WTC11 (cell line): ENCODE measurements around the gene ILF2. TPM values are rescaled to one million over a fixed set of nuclear protein-coding genes. Genes with fewer than 3 reads are reported as not detected.

ENCODE experiments used
- ATAC-seq: fragments of 200-7000 bp; cut with Tn5 transposase; 2 replicates; pipeline ENCODE4 v1.10.0; 2021; ENCODE audit warnings: mild to moderate bottlenecking, moderate library complexity
- Bru-seq: library from RNA; stranded (reverse); fragments of 400-500 nt; gene quantifications from one replicate; lab custom pipeline; 2021; lab: Mats Ljungman, UMichigan
- CTCF ChIA-PET: fragments of 300-600 bp; sonication (Branson Sonifier 250); formaldehyde crosslinking; loops from one replicate; lab custom pipeline; 2021; ENCODE audit warnings: antibody characterized with exemption; lab: Charles Lee
- POLR2A ChIA-PET: fragments of 350-600 bp; sonication (Branson Sonifier 250); formaldehyde crosslinking; loops from one replicate; lab custom pipeline; 2021; ENCODE audit warnings: antibody characterized with exemption; lab: Charles Lee
- DNase-seq: peaks from one replicate; pipeline ENCODE4 v3.0.0; 2021; ENCODE audit warnings: low spot score
- H3K27ac Mint-ChIP-seq: 2 replicates; pipeline ENCODE4 v1.8.0; 2021; ENCODE audit warnings: mixed read lengths
- H3K27me3 Mint-ChIP-seq: 2 replicates; pipeline ENCODE4 v1.8.0; 2021; ENCODE audit warnings: low read depth, mild to moderate bottlenecking, moderate library complexity, mixed read lengths
- H3K36me3 Mint-ChIP-seq: 2 replicates; pipeline ENCODE4 v1.8.0; 2021; ENCODE audit warnings: mixed read lengths
- H3K4me1 Mint-ChIP-seq: 2 replicates; pipeline ENCODE4 v1.8.0; 2022; ENCODE audit warnings: mixed read lengths
- H3K4me3 Mint-ChIP-seq: 2 replicates; pipeline ENCODE4 v1.8.0; 2021; ENCODE audit warnings: mild to moderate bottlenecking, moderate library complexity, mixed read lengths
- H3K9me3 Mint-ChIP-seq: 2 replicates; pipeline ENCODE4 v1.8.0; 2021; ENCODE audit warnings: mixed read lengths
- CREB1 ChIP-seq: sonication (generic); formaldehyde crosslinking; IDR thresholded peaks from 2 replicates; pipeline ENCODE4 v1.8.0; 2023; ENCODE audit warnings: mild to moderate bottlenecking, missing genetic modification reagents
- ELF4 ChIP-seq: sonication (generic); formaldehyde crosslinking; IDR thresholded peaks from 2 replicates; pipeline ENCODE4 v1.8.1; 2022; ENCODE audit warnings: low read depth, mild to moderate bottlenecking, moderate library complexity, missing genetic modification reagents
- ETV6 ChIP-seq: sonication (generic); formaldehyde crosslinking; IDR thresholded peaks from 2 replicates; pipeline ENCODE4 v1.8.1; 2022; ENCODE audit warnings: mild to moderate bottlenecking, missing genetic modification reagents
- FOXK1 ChIP-seq: sonication (generic); formaldehyde crosslinking; IDR thresholded peaks from 2 replicates; pipeline ENCODE4 v1.8.0; 2022; ENCODE audit warnings: mild to moderate bottlenecking, moderate library complexity, missing genetic modification reagents
- GRHL2 ChIP-seq: fragments of 250-450 bp; sonication (Bioruptor Pico); IDR thresholded peaks from 2 replicates; pipeline ENCODE4 v1.8.0; 2022; ENCODE audit warnings: mild to moderate bottlenecking, moderate library complexity; ENCODE audit not compliant: insufficient replicate concordance, severe bottlenecking
- MYBL2 ChIP-seq: sonication (generic); formaldehyde crosslinking; IDR thresholded peaks from 2 replicates; pipeline ENCODE4 v1.8.1; 2023; ENCODE audit warnings: mild to moderate bottlenecking, moderate library complexity, missing genetic modification reagents
- NFATC4 ChIP-seq: fragments of 250-450 bp; sonication (Bioruptor Pico); IDR thresholded peaks from 2 replicates; pipeline ENCODE4 v1.9.0; 2021; ENCODE audit warnings: mild to moderate bottlenecking
- NFYB ChIP-seq: sonication (generic); formaldehyde crosslinking; conservative IDR thresholded peaks from 2 replicates; pipeline ENCODE4 v1.8.0; 2022; ENCODE audit warnings: low read depth, missing genetic modification reagents
- NR3C1 ChIP-seq: sonication (generic); formaldehyde crosslinking; conservative IDR thresholded peaks from 2 replicates; pipeline ENCODE4 v1.8.1; 2023; ENCODE audit warnings: low read depth, mild to moderate bottlenecking, missing genetic modification reagents
- RORB ChIP-seq: fragments of 250-450 bp; sonication (Bioruptor Pico); IDR thresholded peaks from 2 replicates; pipeline ENCODE4 v1.9.0; 2021; ENCODE audit warnings: mild to moderate bottlenecking
- SOX15 ChIP-seq: fragments of 250-450 bp; sonication (Bioruptor Pico); IDR thresholded peaks from 2 replicates; pipeline ENCODE4 v1.9.0; 2021; ENCODE audit warnings: mild to moderate bottlenecking
- SP1 ChIP-seq: sonication (generic); formaldehyde crosslinking; conservative IDR thresholded peaks from 2 replicates; pipeline ENCODE4 v1.8.1; 2022; ENCODE audit warnings: missing genetic modification reagents
- TEAD1 ChIP-seq: sonication (generic); formaldehyde crosslinking; IDR thresholded peaks from 2 replicates; pipeline ENCODE4 v1.8.0; 2022; ENCODE audit warnings: mild to moderate bottlenecking, missing genetic modification reagents
- ZNF219 ChIP-seq: sonication (generic); formaldehyde crosslinking; IDR thresholded peaks from 2 replicates; pipeline ENCODE4 v1.8.0; 2023; ENCODE audit warnings: missing genetic modification reagents, mild to moderate bottlenecking, borderline replicate concordance
- ZNF232 ChIP-seq: sonication (generic); formaldehyde crosslinking; IDR thresholded peaks from 2 replicates; pipeline ENCODE4 v1.8.0; 2022; ENCODE audit warnings: mild to moderate bottlenecking, missing genetic modification reagents
- ZNF671 ChIP-seq: fragments of 250-450 bp; sonication (Bioruptor Pico); IDR thresholded peaks from 2 replicates; pipeline ENCODE4 v1.8.0; 2021; ENCODE audit warnings: mild to moderate bottlenecking
- long read RNA-seq, 3 experiments: library from RNA in 1 of 3; library from capped mRNA in 1 of 3; library from polyadenylated mRNA in 1 of 3; unstranded in 2 of 3; stranded (forward) in 1 of 3; transcript quantifications; one replicate each; pipeline ENCODE4 v2.0.0, GENCODE V29; 2021
- total RNA-seq: library from RNA; stranded (reverse); gene quantifications from 3 replicates; pipeline ENCODE4 v1.2.3, GENCODE V29; 2021
- TF ChIP-seq, protein P1 (sequence below): fragments of 250-450 bp; sonication (Bioruptor Pico); conservative IDR thresholded peaks from 2 replicates; pipeline ENCODE4 v1.9.0; 2021; ENCODE audit warnings: mild to moderate bottlenecking
- TF ChIP-seq, protein P2 (sequence below): sonication (generic); formaldehyde crosslinking; IDR thresholded peaks from 2 replicates; pipeline ENCODE4 v1.8.0; 2022; ENCODE audit warnings: missing genetic modification reagents
- TF ChIP-seq, protein P3 (sequence below): sonication (generic); formaldehyde crosslinking; IDR thresholded peaks from 2 replicates; pipeline ENCODE4 v1.8.0; 2022; ENCODE audit warnings: mild to moderate bottlenecking, missing genetic modification reagents
- TF ChIP-seq, protein P4 (sequence below): sonication (generic); formaldehyde crosslinking; IDR thresholded peaks from 2 replicates; pipeline ENCODE4 v1.8.1; 2022; ENCODE audit warnings: mild to moderate bottlenecking, moderate library complexity, missing genetic modification reagents
- TF ChIP-seq, protein P5 (sequence below): sonication (generic); formaldehyde crosslinking; IDR thresholded peaks from 2 replicates; pipeline ENCODE4 v1.8.0; 2022; ENCODE audit warnings: mild to moderate bottlenecking, missing genetic modification reagents
- TF ChIP-seq, protein P6 (sequence below): fragments of 250-450 bp; sonication (Bioruptor Pico); IDR thresholded peaks from 2 replicates; pipeline ENCODE4 v1.9.0; 2021; ENCODE audit warnings: mild to moderate bottlenecking
- TF ChIP-seq, protein P7 (sequence below): fragments of 250-450 bp; sonication (Bioruptor Pico); IDR thresholded peaks from 2 replicates; pipeline ENCODE4 v1.9.0; 2021; ENCODE audit warnings: moderate library complexity, mild to moderate bottlenecking, inconsistent platforms, borderline replicate concordance
- TF ChIP-seq, protein P8 (sequence below): sonication (generic); formaldehyde crosslinking; IDR thresholded peaks from 2 replicates; pipeline ENCODE4 v1.8.1; 2023; ENCODE audit warnings: mild to moderate bottlenecking, moderate library complexity, missing genetic modification reagents

Gene ILF2
- total RNA-seq: 311 to 337 TPM (median 313 TPM) in 3 replicates
- Bru-seq, nascent RNA: percentile 96 among the genes with signal in this experiment
- long read RNA-seq, experiment 1, transcript ILF2-201 (14 exons, 1,659 nt): major isoform, 1,343 of 1,449 reads
- long read RNA-seq, experiment 1, partial matches to known transcripts: 68 of 1,449 reads
- long read RNA-seq, experiment 1, other reads (novel, unspliced or antisense): 38 of 1,449 reads
- long read RNA-seq, experiment 2, transcript ILF2-201 (14 exons, 1,659 nt): major isoform, 195 of 485 reads
- long read RNA-seq, experiment 2, partial matches to known transcripts: 187 of 485 reads
- long read RNA-seq, experiment 2, other reads (novel, unspliced or antisense): 102 of 485 reads
- long read RNA-seq, experiment 3, transcript ILF2-201 (14 exons, 1,659 nt): major isoform, 2,712 of 3,044 reads
- long read RNA-seq, experiment 3, partial matches to known transcripts: 206 of 3,044 reads
- long read RNA-seq, experiment 3, other reads (novel, unspliced or antisense): 124 of 3,044 reads

DNA sequence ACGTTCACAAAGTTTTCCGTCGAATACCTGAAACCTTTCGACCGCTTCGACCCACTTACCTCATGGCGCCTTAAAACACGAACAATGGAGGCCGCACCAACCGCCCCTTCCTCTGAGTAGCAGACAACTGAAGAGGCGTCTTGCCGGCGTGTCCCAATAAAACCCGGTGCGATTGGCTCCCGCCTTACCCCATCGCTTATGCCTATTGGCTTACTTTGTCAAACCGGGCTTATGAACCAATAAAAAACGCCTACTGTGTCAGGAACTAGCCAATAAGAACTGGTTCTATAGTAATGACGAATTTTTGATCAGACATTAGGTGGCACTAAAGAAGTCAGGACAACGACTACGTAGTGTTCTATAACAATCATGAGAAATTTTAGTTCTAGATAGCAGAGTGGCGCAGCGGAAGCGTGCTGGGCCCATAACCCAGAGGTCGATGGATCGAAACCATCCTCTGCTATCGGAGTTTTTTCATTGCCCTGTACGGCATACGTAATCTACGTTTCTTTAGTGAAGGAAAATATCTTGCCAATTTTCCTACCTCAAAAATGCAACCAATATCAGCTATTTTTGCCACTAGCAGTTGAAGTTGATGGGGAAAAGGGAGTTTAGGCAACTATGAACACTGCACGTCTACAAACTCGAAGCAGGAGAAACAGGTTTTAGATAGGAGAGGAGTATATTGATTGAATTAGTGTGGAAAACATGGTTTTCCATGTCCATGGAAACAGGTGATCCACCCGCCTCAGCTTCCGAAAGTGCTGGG is at the start of gene ILF2:
ILF2 (minus strand) TSS at position 135 of the 769 bp plus-strand sequence; CDS start at position 64, 71 bp downstream.
- H3K27ac Mint-ChIP-seq: peak within 1 kb of the TSS; percentile 84
- DNase-seq (peak; percentile 97), ATAC-seq (peak; percentile 91)
- H3K27me3 Mint-ChIP-seq: no peaks in the 10 kb centered on the region
- POLR2A ChIA-PET: interaction anchor here (1.0 to 1.8 kb wide), 2 partner anchors 37 to 105 kb away, joined by 3 to 9 read pairs; partner anchors contain the start of gene CHTOP
- H3K4me3 Mint-ChIP-seq: no peak within 1 kb of the TSS
- no peaks in the 10 kb centered on the region for H3K9me3 Mint-ChIP-seq
- H3K4me1 Mint-ChIP-seq: peaks cover 14% of the 10 kb centered on the region
- CTCF ChIA-PET: interaction anchor here (0.8 to 1.7 kb wide), 4 partner anchors 53 to 104 kb away, joined by 3 to 7 read pairs (median 6); partner anchors contain the start of gene SLC27A3
- H3K36me3 Mint-ChIP-seq: peaks cover 44% of the 10 kb centered on the region
- no peak for TF ChIP-seq NR3C1
- TF ChIP-seq SOX15 (CRISPR knock-in tag): no peak
- no peak for TF ChIP-seq GRHL2
- TF ChIP-seq, protein P1, sequence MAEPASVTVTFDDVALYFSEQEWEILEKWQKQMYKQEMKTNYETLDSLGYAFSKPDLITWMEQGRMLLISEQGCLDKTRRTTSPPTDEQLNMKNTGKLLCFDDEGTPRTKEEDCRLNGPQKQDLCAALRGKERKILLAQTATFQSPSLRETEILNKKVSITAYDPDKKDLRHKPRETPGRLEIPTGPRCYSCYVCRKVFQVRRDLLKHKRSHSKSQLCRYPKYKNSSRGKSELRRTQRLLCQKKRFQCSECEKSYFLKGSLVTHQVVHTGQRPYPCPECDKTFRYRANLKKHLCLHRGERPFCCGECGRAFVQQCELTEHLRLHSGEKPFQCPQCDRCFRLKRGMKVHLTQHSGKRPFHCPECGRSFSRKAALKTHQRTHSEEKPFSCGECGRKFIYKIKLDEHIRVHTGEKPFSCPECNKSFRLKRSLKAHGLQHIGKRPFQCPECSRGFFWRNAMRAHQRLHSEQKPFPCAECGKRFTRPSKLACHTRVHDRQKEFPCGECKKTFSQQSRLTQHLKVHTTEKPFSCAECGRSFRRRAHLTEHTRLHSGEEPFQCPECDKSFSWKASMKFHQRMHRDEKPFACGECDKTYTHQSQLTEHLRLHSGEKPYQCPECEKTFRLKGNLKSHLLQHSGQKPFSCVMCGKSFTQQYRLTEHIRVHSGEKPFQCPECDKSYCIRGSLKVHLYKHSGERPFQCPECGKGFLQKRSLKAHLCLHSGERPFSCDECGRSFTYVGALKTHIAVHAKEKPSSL: no peak
- TF ChIP-seq, protein P2, sequence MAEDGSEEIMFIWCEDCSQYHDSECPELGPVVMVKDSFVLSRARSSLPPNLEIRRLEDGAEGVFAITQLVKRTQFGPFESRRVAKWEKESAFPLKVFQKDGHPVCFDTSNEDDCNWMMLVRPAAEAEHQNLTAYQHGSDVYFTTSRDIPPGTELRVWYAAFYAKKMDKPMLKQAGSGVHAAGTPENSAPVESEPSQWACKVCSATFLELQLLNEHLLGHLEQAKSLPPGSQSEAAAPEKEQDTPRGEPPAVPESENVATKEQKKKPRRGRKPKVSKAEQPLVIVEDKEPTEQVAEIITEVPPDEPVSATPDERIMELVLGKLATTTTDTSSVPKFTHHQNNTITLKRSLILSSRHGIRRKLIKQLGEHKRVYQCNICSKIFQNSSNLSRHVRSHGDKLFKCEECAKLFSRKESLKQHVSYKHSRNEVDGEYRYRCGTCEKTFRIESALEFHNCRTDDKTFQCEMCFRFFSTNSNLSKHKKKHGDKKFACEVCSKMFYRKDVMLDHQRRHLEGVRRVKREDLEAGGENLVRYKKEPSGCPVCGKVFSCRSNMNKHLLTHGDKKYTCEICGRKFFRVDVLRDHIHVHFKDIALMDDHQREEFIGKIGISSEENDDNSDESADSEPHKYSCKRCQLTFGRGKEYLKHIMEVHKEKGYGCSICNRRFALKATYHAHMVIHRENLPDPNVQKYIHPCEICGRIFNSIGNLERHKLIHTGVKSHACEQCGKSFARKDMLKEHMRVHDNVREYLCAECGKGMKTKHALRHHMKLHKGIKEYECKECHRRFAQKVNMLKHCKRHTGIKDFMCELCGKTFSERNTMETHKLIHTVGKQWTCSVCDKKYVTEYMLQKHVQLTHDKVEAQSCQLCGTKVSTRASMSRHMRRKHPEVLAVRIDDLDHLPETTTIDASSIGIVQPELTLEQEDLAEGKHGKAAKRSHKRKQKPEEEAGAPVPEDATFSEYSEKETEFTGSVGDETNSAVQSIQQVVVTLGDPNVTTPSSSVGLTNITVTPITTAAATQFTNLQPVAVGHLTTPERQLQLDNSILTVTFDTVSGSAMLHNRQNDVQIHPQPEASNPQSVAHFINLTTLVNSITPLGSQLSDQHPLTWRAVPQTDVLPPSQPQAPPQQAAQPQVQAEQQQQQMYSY (CRISPR knock-in tag): 0 out of 2 replicates have a peak, but pooled peaks have one; percentile 25
- peak; percentile 89 for TF ChIP-seq NFYB (CRISPR knock-in tag)
- TF ChIP-seq, protein P3, sequence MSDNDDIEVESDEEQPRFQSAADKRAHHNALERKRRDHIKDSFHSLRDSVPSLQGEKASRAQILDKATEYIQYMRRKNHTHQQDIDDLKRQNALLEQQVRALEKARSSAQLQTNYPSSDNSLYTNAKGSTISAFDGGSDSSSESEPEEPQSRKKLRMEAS (CRISPR knock-in tag): peak; percentile 75; the same call in 1 of the 2 replicates
- no peak for TF ChIP-seq ZNF219 (CRISPR knock-in tag)
- peak; percentile 49; the same call in 1 of the 2 replicates for TF ChIP-seq ETV6 (CRISPR knock-in tag)
- TF ChIP-seq ZNF671 (CRISPR knock-in tag): no peak
- TF ChIP-seq SP1 (CRISPR knock-in tag): peak; percentile 64; the same call in 1 of the 2 replicates
- TF ChIP-seq FOXK1 (CRISPR knock-in tag): peak; percentile 74
- TF ChIP-seq, protein P4, sequence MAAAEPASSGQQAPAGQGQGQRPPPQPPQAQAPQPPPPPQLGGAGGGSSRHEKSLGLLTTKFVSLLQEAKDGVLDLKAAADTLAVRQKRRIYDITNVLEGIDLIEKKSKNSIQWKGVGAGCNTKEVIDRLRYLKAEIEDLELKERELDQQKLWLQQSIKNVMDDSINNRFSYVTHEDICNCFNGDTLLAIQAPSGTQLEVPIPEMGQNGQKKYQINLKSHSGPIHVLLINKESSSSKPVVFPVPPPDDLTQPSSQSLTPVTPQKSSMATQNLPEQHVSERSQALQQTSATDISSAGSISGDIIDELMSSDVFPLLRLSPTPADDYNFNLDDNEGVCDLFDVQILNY (CRISPR knock-in tag): 0 out of 2 replicates have a peak, but pooled peaks have one; percentile 12
- 0 out of 2 replicates have a peak, but pooled peaks have one; percentile 63 for TF ChIP-seq MYBL2
- 0 out of 2 replicates have a peak, but pooled peaks have one; percentile 21 for TF ChIP-seq CREB1 (CRISPR knock-in tag)
- TF ChIP-seq RORB (CRISPR knock-in tag): peak; percentile 29; the same call in 1 of the 2 replicates
- TF ChIP-seq ZNF232 (CRISPR knock-in tag): no peak
- TF ChIP-seq, protein P5, sequence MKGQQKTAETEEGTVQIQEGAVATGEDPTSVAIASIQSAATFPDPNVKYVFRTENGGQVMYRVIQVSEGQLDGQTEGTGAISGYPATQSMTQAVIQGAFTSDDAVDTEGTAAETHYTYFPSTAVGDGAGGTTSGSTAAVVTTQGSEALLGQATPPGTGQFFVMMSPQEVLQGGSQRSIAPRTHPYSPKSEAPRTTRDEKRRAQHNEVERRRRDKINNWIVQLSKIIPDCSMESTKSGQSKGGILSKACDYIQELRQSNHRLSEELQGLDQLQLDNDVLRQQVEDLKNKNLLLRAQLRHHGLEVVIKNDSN (CRISPR knock-in tag): peak; percentile 15; the same call in 1 of the 2 replicates
- TF ChIP-seq TEAD1 (CRISPR knock-in tag): peak; percentile 63; the same call in 1 of the 2 replicates
- TF ChIP-seq, protein P6, sequence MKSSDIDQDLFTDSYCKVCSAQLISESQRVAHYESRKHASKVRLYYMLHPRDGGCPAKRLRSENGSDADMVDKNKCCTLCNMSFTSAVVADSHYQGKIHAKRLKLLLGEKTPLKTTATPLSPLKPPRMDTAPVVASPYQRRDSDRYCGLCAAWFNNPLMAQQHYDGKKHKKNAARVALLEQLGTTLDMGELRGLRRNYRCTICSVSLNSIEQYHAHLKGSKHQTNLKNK: 0 out of 2 replicates have a peak, but pooled peaks have one; percentile 71
- TF ChIP-seq, protein P7, sequence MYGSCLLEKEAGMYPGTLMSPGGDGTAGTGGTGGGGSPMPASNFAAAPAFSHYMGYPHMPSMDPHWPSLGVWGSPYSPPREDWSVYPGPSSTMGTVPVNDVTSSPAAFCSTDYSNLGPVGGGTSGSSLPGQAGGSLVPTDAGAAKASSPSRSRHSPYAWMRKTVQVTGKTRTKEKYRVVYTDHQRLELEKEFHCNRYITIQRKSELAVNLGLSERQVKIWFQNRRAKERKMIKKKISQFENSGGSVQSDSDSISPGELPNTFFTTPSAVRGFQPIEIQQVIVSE (CRISPR knock-in tag): peak; percentile 89
- TF ChIP-seq, protein P8, sequence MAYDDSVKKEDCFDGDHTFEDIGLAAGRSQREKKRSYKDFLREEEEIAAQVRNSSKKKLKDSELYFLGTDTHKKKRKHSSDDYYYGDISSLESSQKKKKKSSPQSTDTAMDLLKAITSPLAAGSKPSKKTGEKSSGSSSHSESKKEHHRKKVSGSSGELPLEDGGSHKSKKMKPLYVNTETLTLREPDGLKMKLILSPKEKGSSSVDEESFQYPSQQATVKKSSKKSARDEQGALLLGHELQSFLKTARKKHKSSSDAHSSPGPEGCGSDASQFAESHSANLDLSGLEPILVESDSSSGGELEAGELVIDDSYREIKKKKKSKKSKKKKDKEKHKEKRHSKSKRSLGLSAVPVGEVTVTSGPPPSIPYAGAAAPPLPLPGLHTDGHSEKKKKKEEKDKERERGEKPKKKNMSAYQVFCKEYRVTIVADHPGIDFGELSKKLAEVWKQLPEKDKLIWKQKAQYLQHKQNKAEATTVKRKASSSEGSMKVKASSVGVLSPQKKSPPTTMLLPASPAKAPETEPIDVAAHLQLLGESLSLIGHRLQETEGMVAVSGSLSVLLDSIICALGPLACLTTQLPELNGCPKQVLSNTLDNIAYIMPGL (CRISPR knock-in tag): peak; percentile 83
- 0 out of 2 replicates have a peak, but pooled peaks have one; percentile 59 for TF ChIP-seq NFATC4 (CRISPR knock-in tag)
- TF ChIP-seq ELF4: no peak
